Panc1 (cell line): ENCODE measurements around the gene NDUFV1.

ENCODE experiments used
- POLR2AphosphoS5 ChIP-seq: IDR thresholded peaks from 2 replicates; pipeline ENCODE4 v1.6.1; 2012; ENCODE audit warnings: mild to moderate bottlenecking, low read depth, low read length, moderate library complexity
- TF ChIP-seq, protein P1 (sequence below): fragments of 450-650 bp; IDR thresholded peaks from 2 replicates; pipeline ENCODE4 v1.5.1; 2017; ENCODE audit warnings: mild to moderate bottlenecking

DNA sequence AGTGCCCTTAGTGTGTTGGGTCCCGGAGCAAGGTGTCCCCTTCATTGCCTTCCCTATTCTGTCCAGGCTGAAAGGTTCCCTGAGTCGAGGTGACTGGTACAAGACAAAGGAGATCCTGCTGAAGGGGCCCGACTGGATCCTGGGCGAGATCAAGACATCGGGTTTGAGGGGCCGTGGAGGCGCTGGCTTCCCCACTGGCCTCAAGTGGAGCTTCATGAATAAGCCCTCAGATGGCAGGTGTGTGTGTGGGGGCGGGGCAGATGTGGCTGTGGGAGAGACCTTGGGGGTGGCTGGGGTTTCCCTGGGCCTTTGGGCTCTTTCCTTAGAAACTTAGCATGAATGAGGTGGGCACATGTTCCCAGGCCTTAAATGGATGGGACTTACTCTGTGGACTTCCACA, 1.8 kb downstream of the NDUFV1 start:
- TF ChIP-seq, protein P1, sequence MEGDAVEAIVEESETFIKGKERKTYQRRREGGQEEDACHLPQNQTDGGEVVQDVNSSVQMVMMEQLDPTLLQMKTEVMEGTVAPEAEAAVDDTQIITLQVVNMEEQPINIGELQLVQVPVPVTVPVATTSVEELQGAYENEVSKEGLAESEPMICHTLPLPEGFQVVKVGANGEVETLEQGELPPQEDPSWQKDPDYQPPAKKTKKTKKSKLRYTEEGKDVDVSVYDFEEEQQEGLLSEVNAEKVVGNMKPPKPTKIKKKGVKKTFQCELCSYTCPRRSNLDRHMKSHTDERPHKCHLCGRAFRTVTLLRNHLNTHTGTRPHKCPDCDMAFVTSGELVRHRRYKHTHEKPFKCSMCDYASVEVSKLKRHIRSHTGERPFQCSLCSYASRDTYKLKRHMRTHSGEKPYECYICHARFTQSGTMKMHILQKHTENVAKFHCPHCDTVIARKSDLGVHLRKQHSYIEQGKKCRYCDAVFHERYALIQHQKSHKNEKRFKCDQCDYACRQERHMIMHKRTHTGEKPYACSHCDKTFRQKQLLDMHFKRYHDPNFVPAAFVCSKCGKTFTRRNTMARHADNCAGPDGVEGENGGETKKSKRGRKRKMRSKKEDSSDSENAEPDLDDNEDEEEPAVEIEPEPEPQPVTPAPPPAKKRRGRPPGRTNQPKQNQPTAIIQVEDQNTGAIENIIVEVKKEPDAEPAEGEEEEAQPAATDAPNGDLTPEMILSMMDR = no peak
- TF ChIP-seq POLR2AphosphoS5 = no peak
